Endothelial cell of umbilical vein (primary cell): ENCODE measurements around the gene VTI1A. TPM values are rescaled to one million over a fixed set of nuclear protein-coding genes. Genes with fewer than 3 reads are reported as not detected.

ENCODE experiments used
- BruUV-seq: library from RNA; stranded (reverse); fragments of 400-500 nt; replicated peaks from 2 replicates; lab custom pipeline; 2021; lab: Mats Ljungman, UMichigan
- CTCF ChIA-PET: fragments of 300-600, 350-600 bp; sonication (Branson Sonifier 250); formaldehyde crosslinking; loops from one replicate; lab custom pipeline; 2021; ENCODE audit warnings: antibody characterized with exemption, inconsistent platforms; lab: Charles Lee
- POLR2A ChIA-PET: fragments of 300-600, 350-600 bp; sonication (Branson Sonifier 250); formaldehyde crosslinking; loops from one replicate; lab custom pipeline; 2021; ENCODE audit warnings: antibody characterized with exemption, inconsistent platforms; lab: Charles Lee
- DNase-seq: peaks from one replicate; pipeline ENCODE4 v3.0.0-alpha.2; 2011; ENCODE audit warnings: low read depth, low spot score
- FAIRE-seq: peaks from 2 replicates; lab custom pipeline; 2011; peaks lifted over from hg19 to GRCh38; lab: Jason Lieb, UNC
- H2AFZ ChIP-seq: 2 replicates; pipeline ENCODE4 v1.6.0; 2012; ENCODE audit warnings: low read depth, low read length, control low read depth, inconsistent platforms
- H3K27ac ChIP-seq: 2 replicates; pipeline ENCODE4 v1.5.1; 2011; ENCODE audit warnings: low read depth, mild to moderate bottlenecking, control low read depth, low read length, moderate library complexity; ENCODE audit not compliant: insufficient read depth
- H3K27me3 ChIP-seq, 2 experiments: 2 replicates each; pipeline versions ENCODE4 v1.6.0 to v1.6.1; 2011; ENCODE audit warnings: low read length in 2 of 2, mixed read lengths in 1 of 2; ENCODE audit not compliant: control insufficient read depth in 2 of 2, insufficient read depth in 2 of 2
- H3K36me3 ChIP-seq, 2 experiments: 2 replicates in 1 of 2; 3 replicates in 1 of 2; pipeline ENCODE4 v1.5.1; 2011; ENCODE audit warnings: low read length in 2 of 2, mild to moderate bottlenecking in 1 of 2, moderate library complexity in 1 of 2; ENCODE audit not compliant: control insufficient read depth in 2 of 2, insufficient read depth in 2 of 2; ENCODE audit errors: extremely low read depth in 1 of 2
- H3K4me1 ChIP-seq: 3 replicates; pipeline ENCODE4 v1.5.1; 2011; ENCODE audit warnings: mild to moderate bottlenecking, low read length; ENCODE audit not compliant: control insufficient read depth, insufficient read depth; ENCODE audit errors: extremely low read depth
- H3K4me2 ChIP-seq: 2 replicates; pipeline ENCODE4 v1.6.1; 2011; ENCODE audit warnings: low read length, control low read depth, mixed read lengths; ENCODE audit not compliant: insufficient read depth
- H3K4me3 ChIP-seq, 3 experiments: fragments of 200-600 bp in 1 of 3; sonication (generic), shearing (Covaris generic) in 1 of 3; replicated peaks in 1 of 3; 2 replicates each; pipeline ENCODE4 v1.5.1; 2011 to 2016; ENCODE audit warnings: control low read depth in 3 of 3, low read length in 3 of 3, mild to moderate bottlenecking in 2 of 3, inconsistent platforms in 1 of 3, low read depth in 1 of 3, moderate library complexity in 1 of 3; ENCODE audit not compliant: insufficient read depth in 1 of 3
- H3K79me2 ChIP-seq: 2 replicates; pipeline ENCODE4 v1.6.0; 2012; ENCODE audit warnings: low read length, inconsistent platforms; ENCODE audit not compliant: control insufficient read depth, insufficient read depth
- H3K9ac ChIP-seq: replicated peaks from 2 replicates; pipeline ENCODE3; 2011; ENCODE audit warnings: low read length, control low read depth; ENCODE audit not compliant: insufficient read depth; ENCODE audit errors: extremely low read depth
- H3K9me1 ChIP-seq: replicated peaks from 3 replicates; pipeline ENCODE4 v1.6.0; 2011; ENCODE audit warnings: mild to moderate bottlenecking, low read length; ENCODE audit not compliant: control insufficient read depth, insufficient read depth; ENCODE audit errors: extremely low read depth
- H3K9me3 ChIP-seq: replicated peaks from 2 replicates; pipeline ENCODE4 v1.5.1; 2012; ENCODE audit warnings: low read length, inconsistent platforms; ENCODE audit not compliant: control insufficient read depth, insufficient read depth
- H4K20me1 ChIP-seq: replicated peaks from 2 replicates; pipeline ENCODE3; 2011; ENCODE audit warnings: mild to moderate bottlenecking, low read length; ENCODE audit not compliant: control insufficient read depth, insufficient read depth; ENCODE audit errors: extremely low read depth
- EZH2 ChIP-seq: IDR thresholded peaks from 2 replicates; pipeline ENCODE4 v1.6.1; 2012; ENCODE audit warnings: borderline replicate concordance, low read depth, mild to moderate bottlenecking, moderate library complexity, low read length, inconsistent platforms; ENCODE audit not compliant: severe bottlenecking
- FOS ChIP-seq: IDR thresholded peaks from 2 replicates; pipeline ENCODE4 v1.6.1; 2011; ENCODE audit warnings: mild to moderate bottlenecking, low read length, moderate library complexity, borderline replicate concordance; ENCODE audit not compliant: insufficient read depth
- GATA2 ChIP-seq: IDR thresholded peaks from 2 replicates; pipeline ENCODE4 v1.7.0; 2011; ENCODE audit warnings: low read depth, mild to moderate bottlenecking, moderate library complexity, mixed read lengths, low read length; ENCODE audit not compliant: insufficient read length, insufficient read depth
- JUN ChIP-seq: IDR thresholded peaks from 2 replicates; pipeline ENCODE4 v1.6.1; 2011; ENCODE audit warnings: borderline replicate concordance, low read depth; ENCODE audit not compliant: insufficient read length, insufficient read depth
- MYC ChIP-seq: IDR thresholded peaks from one replicate; pipeline ENCODE4 v1.6.1; 2011; ENCODE audit warnings: mild to moderate bottlenecking, low read depth, low read length
- POLR2A ChIP-seq: IDR thresholded peaks from 2 replicates; pipeline ENCODE4 v1.6.1; 2012; ENCODE audit warnings: low read depth, mild to moderate bottlenecking, control low read depth, low read length
- POLR2AphosphoS5 ChIP-seq: IDR thresholded peaks from 2 replicates; pipeline ENCODE4 v1.6.1; 2012; ENCODE audit warnings: low read depth, mild to moderate bottlenecking, control low read depth, low read length, moderate library complexity; ENCODE audit not compliant: insufficient read depth
- dilution Hi-C: fragments of 300-500 bp; cut with MboI; formaldehyde crosslinking; loops from one replicate; pipeline ENCODE4 v1.15.0; 2019; ENCODE audit warnings: low sequenced_read_pairs; ENCODE audit not compliant: extremely low pct_ligation_motif_present
- intact Hi-C: fragments of 100-400 bp; cut with micrococcal nuclease; formaldehyde crosslinking; loops from one replicate; pipeline ENCODE4 v1.10.0; 2022
- polyA plus RNA-seq, 4 experiments: library from polyadenylated mRNA; depleted of rRNA in 3 of 4; stranded (reverse) in 3 of 4; unstranded in 1 of 4; fragments of >200 nt; gene quantifications; 2 replicates each; pipeline versions ENCODE4 v1.2.1 to v1.2.3, GENCODE V29; 2011 to 2012; ENCODE audit warnings: missing spikeins in 1 of 4
- total RNA-seq: library from RNA; stranded (reverse); gene quantifications from 2 replicates; pipeline ENCODE4 v1.2.3, GENCODE V29; 2021
- TF ChIP-seq, protein P1 (sequence below), 2 donors: IDR thresholded peaks; 1 replicate in 1 of 2; 2 replicates in 1 of 2; pipeline ENCODE4 v1.5.1; 2011; ENCODE audit warnings: low read length in 2 of 2, mild to moderate bottlenecking in 2 of 2, moderate library complexity in 2 of 2, control low read depth in 1 of 2, inconsistent platforms in 1 of 2, low read depth in 1 of 2; ENCODE audit not compliant: insufficient read depth in 1 of 2; ENCODE audit errors: extremely low read depth in 1 of 2
- TF ChIP-seq, protein P2 (sequence below): IDR thresholded peaks from 2 replicates; pipeline ENCODE4 v1.6.1; 2011; ENCODE audit not compliant: insufficient read depth, insufficient read length

VTI1A gene
- total and polyA plus RNA-seq, 2 donors (not counting 3 experiments of a cell fraction or from before 2014, with no cell fraction given), result 10.8 to 35.6 TPM

DNA sequence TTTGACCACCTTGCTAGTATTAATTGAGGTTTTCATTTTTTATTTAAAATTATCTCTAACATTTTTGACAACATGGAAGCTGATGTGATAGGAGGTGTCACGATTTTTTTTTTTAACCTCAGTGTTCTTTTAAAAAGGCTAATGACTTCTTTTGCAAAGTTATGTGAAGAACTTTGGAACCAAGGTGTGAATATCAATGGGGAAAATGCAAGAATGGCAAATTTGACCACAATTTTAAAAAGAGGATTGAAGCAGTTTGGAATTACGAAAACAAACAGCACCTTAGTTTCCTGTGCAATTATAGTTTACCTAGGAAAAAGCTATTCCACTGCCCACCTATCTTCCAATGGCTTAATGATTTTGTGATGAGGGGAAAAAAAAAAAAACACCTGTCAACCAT, 232.4 kb downstream of the VTI1A start:
- Histone ChIP-seq H3K27ac (no peak overlapping the region), H3K4me1 (no peaks in the 10 kb centered on the region), H3K36me3 (no peaks in the 10 kb centered on the region), H3K27me3 (no peaks in the 10 kb centered on the region), H3K4me3 (no peak overlapping the region), H3K9ac (no peak overlapping the region), H3K79me2 (no peaks in the 10 kb centered on the region), H2AFZ (no peak overlapping the region), H3K9me3 (no peaks in the 10 kb centered on the region), H3K9me1 (no peaks in the 10 kb centered on the region), H4K20me1 (no peaks in the 10 kb centered on the region), H3K4me2 (no peak overlapping the region)
- ChIA-PET POLR2A (no interaction called here), CTCF (no interaction called here)
- dilution Hi-C loops, result no loop called here
- intact Hi-C loops, result no loop called here
- no TSS peak for BruUV-seq
- DNase-seq, result no peak
- TF ChIP-seq GATA2, result no peak
- no peak for TF ChIP-seq POLR2AphosphoS5
- TF ChIP-seq POLR2A, result no peak
- TF ChIP-seq, protein P1, sequence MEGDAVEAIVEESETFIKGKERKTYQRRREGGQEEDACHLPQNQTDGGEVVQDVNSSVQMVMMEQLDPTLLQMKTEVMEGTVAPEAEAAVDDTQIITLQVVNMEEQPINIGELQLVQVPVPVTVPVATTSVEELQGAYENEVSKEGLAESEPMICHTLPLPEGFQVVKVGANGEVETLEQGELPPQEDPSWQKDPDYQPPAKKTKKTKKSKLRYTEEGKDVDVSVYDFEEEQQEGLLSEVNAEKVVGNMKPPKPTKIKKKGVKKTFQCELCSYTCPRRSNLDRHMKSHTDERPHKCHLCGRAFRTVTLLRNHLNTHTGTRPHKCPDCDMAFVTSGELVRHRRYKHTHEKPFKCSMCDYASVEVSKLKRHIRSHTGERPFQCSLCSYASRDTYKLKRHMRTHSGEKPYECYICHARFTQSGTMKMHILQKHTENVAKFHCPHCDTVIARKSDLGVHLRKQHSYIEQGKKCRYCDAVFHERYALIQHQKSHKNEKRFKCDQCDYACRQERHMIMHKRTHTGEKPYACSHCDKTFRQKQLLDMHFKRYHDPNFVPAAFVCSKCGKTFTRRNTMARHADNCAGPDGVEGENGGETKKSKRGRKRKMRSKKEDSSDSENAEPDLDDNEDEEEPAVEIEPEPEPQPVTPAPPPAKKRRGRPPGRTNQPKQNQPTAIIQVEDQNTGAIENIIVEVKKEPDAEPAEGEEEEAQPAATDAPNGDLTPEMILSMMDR (IDR thresholded peaks at IDR 0.05; ENCODE audit: extremely low read depth in 1 of 2, insufficient read depth in 1 of 2, low read depth in 1 of 2, low read length in 2 of 2), result no peak
- TF ChIP-seq FOS, result no peak
- no peak for TF ChIP-seq EZH2
- TF ChIP-seq MYC, result no peak
- TF ChIP-seq, protein P2, sequence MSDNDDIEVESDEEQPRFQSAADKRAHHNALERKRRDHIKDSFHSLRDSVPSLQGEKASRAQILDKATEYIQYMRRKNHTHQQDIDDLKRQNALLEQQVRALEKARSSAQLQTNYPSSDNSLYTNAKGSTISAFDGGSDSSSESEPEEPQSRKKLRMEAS, result no peak
- TF ChIP-seq JUN, result no peak
- no peak for FAIRE-seq
